ENCODE data around the gene ARVCF. TPM values are rescaled to one million over a fixed set of nuclear protein-coding genes. Genes with fewer than 3 reads are reported as not detected.

ARVCF gene
- total and polyA plus RNA-seq, 2 experiments from 2014 or later: 15.6 to 122 TPM

DNA sequence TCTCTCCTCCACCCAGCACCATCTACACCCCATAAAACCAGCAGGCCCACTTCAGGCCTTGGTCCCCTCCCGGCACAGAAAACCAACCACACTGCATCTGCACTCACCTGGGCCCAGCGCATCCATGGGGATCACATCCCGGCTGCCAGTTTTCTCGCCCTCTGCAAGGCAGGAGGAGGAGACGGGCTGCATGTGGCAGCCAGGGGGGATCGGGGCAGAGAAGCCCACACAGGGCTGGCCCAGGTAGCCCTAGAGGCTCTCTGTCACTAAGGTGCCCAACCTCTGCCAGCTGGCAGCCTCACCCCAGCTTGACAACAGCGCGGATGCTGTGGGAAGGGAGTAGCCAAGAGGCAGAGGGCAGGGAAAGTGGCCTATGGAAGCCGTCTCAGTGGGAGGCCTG, 44.4 kb downstream of the ARVCF start:
- H3K79me2 ChIP-seq (replicated peaks; ENCODE audit: insufficient read depth): no peaks in the 10 kb centered on the region
- H3K4me2 ChIP-seq: no peak overlapping the region
- TF ChIP-seq EZH2phosphoT487 (IDR thresholded peaks at IDR 0.05; ENCODE audit: unreplicated experiment) (no peak), ZNF331 (CRISPR knock-in tag; IDR thresholded peaks at IDR 0.05; ENCODE audit: low read depth) (no peak), JUNB (IDR thresholded peaks at IDR 0.05; ENCODE audit: unreplicated experiment) (no peak), ZNF114 (CRISPR knock-in tag; IDR thresholded peaks at IDR 0.05) (no peak)
- H4K20me1 ChIP-seq (replicated peaks; ENCODE audit: insufficient read depth): no peaks in the 10 kb centered on the region; the same call in 1 of the 2 replicates
- no peaks in the 10 kb centered on the region for H3K27me3 ChIP-seq (ENCODE audit: insufficient read depth)
- no peak overlapping the region for H3K27ac Mint-ChIP-seq
- peaks cover 21% of the 10 kb centered on the region for H3K36me3 Mint-ChIP-seq (ENCODE audit: low read depth)
- peaks cover 10% of the 10 kb centered on the region for H3K4me1 ChIP-seq (ENCODE audit: insufficient read depth)
- H3K27ac ChIP-seq (ENCODE audit: low read depth): no peak overlapping the region
- DNase-seq (ENCODE audit: low spot score): no peak
- peaks cover 19% of the 10 kb centered on the region for H3K4me1 Mint-ChIP-seq
- H3K4me3 ChIP-seq: no peak overlapping the region
- no peak for ATAC-seq
- no peak overlapping the region for H2AFZ ChIP-seq
- H3K27me3 Mint-ChIP-seq (ENCODE audit: insufficient read depth, low read depth, poor library complexity): peaks cover 7% of the 10 kb centered on the region
- H3F3A ChIP-seq (replicated peaks; ENCODE audit: low read depth): 0 out of 2 replicates have a peak, but pooled peaks cover 3% of the 10 kb centered on the region
- no peaks in the 10 kb centered on the region for H3K9me2 ChIP-seq (ENCODE audit: insufficient read depth)
- H3K9me3 Mint-ChIP-seq: no peaks in the 10 kb centered on the region
- no peaks in the 10 kb centered on the region for H3K36me3 ChIP-seq (ENCODE audit: insufficient read depth)
- H3K4me3 Mint-ChIP-seq: no peak overlapping the region

GRCh38 chr22:19971276-19972124, 45.1 kb downstream of the ARVCF start:
- H3K27ac ChIP-seq (ENCODE audit: low read depth): no peak overlapping the region
- Mint-ChIP-seq H3K27ac (no peak overlapping the region), H3K27me3 (ENCODE audit: insufficient read depth, low read depth, poor library complexity) (peaks cover 7% of the 10 kb centered on the region), H3K9me3 (no peaks in the 10 kb centered on the region), H3K4me1 (peaks cover 23% of the 10 kb centered on the region), H3K4me3 (no peak overlapping the region), H3K36me3 (ENCODE audit: low read depth) (peaks cover 25% of the 10 kb centered on the region)
- H3F3A ChIP-seq (replicated peaks; ENCODE audit: low read depth): 0 out of 2 replicates have a peak, but pooled peaks cover 7% of the 10 kb centered on the region
- DNase-seq (ENCODE audit: low spot score) (no peak), ATAC-seq (no peak)
- no peaks in the 10 kb centered on the region for H3K79me2 ChIP-seq (replicated peaks; ENCODE audit: insufficient read depth)
- H3K4me3 ChIP-seq: no peak overlapping the region
- no peaks in the 10 kb centered on the region; the same call in 1 of the 2 replicates for H4K20me1 ChIP-seq (replicated peaks; ENCODE audit: insufficient read depth)
- H3K36me3 ChIP-seq (ENCODE audit: insufficient read depth): no peaks in the 10 kb centered on the region
- no peak overlapping the region for H3K4me2 ChIP-seq
- no peaks in the 10 kb centered on the region for H3K27me3 ChIP-seq (ENCODE audit: insufficient read depth)
- H3K9me2 ChIP-seq (ENCODE audit: insufficient read depth): no peaks in the 10 kb centered on the region
- H2AFZ ChIP-seq: no peak overlapping the region
- H3K4me1 ChIP-seq (ENCODE audit: insufficient read depth): peaks cover 10% of the 10 kb centered on the region
- TF ChIP-seq ZNF331 (CRISPR knock-in tag; IDR thresholded peaks at IDR 0.05; ENCODE audit: low read depth) (no peak), NANOG (IDR thresholded peaks at IDR 0.05; ENCODE audit: borderline replicate concordance) (no peak), POLR2AphosphoS5 (IDR thresholded peaks at IDR 0.05; ENCODE audit: low read depth) (no peak), EZH2 (IDR thresholded peaks at IDR 0.05; ENCODE audit: low read depth, unreplicated experiment) (no peak), JUNB (IDR thresholded peaks at IDR 0.05; ENCODE audit: unreplicated experiment) (no peak)
- TF ChIP-seq, protein P1, sequence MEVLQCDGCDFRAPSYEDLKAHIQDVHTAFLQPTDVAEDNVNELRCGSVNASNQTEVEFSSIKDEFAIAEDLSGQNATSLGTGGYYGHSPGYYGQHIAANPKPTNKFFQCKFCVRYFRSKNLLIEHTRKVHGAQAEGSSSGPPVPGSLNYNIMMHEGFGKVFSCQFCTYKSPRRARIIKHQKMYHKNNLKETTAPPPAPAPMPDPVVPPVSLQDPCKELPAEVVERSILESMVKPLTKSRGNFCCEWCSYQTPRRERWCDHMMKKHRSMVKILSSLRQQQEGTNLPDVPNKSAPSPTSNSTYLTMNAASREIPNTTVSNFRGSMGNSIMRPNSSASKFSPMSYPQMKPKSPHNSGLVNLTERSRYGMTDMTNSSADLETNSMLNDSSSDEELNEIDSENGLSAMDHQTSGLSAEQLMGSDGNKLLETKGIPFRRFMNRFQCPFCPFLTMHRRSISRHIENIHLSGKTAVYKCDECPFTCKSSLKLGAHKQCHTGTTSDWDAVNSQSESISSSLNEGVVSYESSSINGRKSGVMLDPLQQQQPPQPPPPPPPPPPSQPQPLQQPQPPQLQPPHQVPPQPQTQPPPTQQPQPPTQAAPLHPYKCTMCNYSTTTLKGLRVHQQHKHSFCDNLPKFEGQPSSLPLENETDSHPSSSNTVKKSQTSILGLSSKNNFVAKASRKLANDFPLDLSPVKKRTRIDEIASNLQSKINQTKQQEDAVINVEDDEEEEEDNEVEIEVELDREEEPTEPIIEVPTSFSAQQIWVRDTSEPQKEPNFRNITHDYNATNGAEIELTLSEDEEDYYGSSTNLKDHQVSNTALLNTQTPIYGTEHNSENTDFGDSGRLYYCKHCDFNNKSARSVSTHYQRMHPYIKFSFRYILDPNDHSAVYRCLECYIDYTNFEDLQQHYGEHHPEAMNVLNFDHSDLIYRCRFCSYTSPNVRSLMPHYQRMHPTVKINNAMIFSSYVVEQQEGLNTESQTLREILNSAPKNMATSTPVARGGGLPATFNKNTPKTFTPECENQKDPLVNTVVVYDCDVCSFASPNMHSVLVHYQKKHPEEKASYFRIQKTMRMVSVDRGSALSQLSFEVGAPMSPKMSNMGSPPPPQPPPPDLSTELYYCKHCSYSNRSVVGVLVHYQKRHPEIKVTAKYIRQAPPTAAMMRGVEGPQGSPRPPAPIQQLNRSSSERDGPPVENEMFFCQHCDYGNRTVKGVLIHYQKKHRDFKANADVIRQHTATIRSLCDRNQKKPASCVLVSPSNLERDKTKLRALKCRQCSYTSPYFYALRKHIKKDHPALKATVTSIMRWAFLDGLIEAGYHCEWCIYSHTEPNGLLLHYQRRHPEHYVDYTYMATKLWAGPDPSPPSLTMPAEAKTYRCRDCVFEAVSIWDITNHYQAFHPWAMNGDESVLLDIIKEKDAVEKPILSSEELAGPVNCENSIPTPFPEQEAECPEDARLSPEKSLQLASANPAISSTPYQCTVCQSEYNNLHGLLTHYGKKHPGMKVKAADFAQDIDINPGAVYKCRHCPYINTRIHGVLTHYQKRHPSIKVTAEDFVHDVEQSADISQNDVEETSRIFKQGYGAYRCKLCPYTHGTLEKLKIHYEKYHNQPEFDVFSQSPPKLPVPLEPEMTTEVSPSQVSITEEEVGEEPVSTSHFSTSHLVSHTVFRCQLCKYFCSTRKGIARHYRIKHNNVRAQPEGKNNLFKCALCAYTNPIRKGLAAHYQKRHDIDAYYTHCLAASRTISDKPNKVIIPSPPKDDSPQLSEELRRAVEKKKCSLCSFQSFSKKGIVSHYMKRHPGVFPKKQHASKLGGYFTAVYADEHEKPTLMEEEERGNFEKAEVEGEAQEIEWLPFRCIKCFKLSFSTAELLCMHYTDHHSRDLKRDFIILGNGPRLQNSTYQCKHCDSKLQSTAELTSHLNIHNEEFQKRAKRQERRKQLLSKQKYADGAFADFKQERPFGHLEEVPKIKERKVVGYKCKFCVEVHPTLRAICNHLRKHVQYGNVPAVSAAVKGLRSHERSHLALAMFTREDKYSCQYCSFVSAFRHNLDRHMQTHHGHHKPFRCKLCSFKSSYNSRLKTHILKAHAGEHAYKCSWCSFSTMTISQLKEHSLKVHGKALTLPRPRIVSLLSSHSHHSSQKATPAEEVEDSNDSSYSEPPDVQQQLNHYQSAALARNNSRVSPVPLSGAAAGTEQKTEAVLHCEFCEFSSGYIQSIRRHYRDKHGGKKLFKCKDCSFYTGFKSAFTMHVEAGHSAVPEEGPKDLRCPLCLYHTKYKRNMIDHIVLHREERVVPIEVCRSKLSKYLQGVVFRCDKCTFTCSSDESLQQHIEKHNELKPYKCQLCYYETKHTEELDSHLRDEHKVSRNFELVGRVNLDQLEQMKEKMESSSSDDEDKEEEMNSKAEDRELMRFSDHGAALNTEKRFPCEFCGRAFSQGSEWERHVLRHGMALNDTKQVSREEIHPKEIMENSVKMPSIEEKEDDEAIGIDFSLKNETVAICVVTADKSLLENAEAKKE (CRISPR knock-in tag; IDR thresholded peaks at IDR 0.05): no peak
- TF ChIP-seq, protein P2, sequence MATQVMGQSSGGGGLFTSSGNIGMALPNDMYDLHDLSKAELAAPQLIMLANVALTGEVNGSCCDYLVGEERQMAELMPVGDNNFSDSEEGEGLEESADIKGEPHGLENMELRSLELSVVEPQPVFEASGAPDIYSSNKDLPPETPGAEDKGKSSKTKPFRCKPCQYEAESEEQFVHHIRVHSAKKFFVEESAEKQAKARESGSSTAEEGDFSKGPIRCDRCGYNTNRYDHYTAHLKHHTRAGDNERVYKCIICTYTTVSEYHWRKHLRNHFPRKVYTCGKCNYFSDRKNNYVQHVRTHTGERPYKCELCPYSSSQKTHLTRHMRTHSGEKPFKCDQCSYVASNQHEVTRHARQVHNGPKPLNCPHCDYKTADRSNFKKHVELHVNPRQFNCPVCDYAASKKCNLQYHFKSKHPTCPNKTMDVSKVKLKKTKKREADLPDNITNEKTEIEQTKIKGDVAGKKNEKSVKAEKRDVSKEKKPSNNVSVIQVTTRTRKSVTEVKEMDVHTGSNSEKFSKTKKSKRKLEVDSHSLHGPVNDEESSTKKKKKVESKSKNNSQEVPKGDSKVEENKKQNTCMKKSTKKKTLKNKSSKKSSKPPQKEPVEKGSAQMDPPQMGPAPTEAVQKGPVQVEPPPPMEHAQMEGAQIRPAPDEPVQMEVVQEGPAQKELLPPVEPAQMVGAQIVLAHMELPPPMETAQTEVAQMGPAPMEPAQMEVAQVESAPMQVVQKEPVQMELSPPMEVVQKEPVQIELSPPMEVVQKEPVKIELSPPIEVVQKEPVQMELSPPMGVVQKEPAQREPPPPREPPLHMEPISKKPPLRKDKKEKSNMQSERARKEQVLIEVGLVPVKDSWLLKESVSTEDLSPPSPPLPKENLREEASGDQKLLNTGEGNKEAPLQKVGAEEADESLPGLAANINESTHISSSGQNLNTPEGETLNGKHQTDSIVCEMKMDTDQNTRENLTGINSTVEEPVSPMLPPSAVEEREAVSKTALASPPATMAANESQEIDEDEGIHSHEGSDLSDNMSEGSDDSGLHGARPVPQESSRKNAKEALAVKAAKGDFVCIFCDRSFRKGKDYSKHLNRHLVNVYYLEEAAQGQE (IDR thresholded peaks at IDR 0.05; ENCODE audit: unreplicated experiment): no peak
- TF ChIP-seq, protein P3, sequence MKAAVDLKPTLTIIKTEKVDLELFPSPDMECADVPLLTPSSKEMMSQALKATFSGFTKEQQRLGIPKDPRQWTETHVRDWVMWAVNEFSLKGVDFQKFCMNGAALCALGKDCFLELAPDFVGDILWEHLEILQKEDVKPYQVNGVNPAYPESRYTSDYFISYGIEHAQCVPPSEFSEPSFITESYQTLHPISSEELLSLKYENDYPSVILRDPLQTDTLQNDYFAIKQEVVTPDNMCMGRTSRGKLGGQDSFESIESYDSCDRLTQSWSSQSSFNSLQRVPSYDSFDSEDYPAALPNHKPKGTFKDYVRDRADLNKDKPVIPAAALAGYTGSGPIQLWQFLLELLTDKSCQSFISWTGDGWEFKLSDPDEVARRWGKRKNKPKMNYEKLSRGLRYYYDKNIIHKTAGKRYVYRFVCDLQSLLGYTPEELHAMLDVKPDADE (IDR thresholded peaks at IDR 0.05): no peak
